Breast epithelium (tissue), 4 donors: ENCODE measurements around the gene MAP3K7CL. TPM values are rescaled to one million over a fixed set of nuclear protein-coding genes. Genes with fewer than 3 reads are reported as not detected.
A peak's percentile ranks its signal among the peaks of the same experiment; 100 is the strongest.

Source experiments
- DNase-seq, 2 donors: peaks; one replicate each; pipeline ENCODE4 v3.0.0-alpha.2; 2019; ENCODE audit warnings: low spot score in 2 of 2
- H3K27ac ChIP-seq, 2 donors: fragments of 200-600 bp; sonication (generic) in 1 of 2; one replicate each; pipeline ENCODE4 v1.5.1; 2016 to 2019; ENCODE audit warnings: mild to moderate bottlenecking in 1 of 2
- H3K27me3 ChIP-seq, 2 donors: fragments of 200-600 bp; sonication (generic) in 1 of 2; one replicate each; pipeline versions ENCODE4 v1.5.1 to v1.6.0; 2017 to 2019; ENCODE audit warnings: control low read depth in 1 of 2, mild to moderate bottlenecking in 1 of 2
- H3K36me3 ChIP-seq: fragments of 200-600 bp; one replicate; pipeline ENCODE4 v1.5.1; 2019
- H3K4me1 ChIP-seq, 2 donors: fragments of 200-600 bp; sonication (generic); one replicate each; pipeline ENCODE4 v1.5.1; 2016 to 2019; ENCODE audit warnings: control low read depth in 1 of 2
- H3K4me3 ChIP-seq, 3 donors: fragments of 200-600 bp; sonication (generic); 1 replicate in 2 of 3; 2 replicates in 1 of 3; pipeline ENCODE4 v1.5.1; 2016 to 2019; ENCODE audit warnings: mild to moderate bottlenecking in 3 of 3, moderate library complexity in 2 of 3
- H3K9me3 ChIP-seq, 2 donors: fragments of 200-600 bp; sonication (generic) in 1 of 2; one replicate each; pipeline ENCODE4 v1.5.1; 2016 to 2019; ENCODE audit warnings: control low read depth in 1 of 2
- CTCF ChIP-seq, 3 donors: fragments of 450-650 bp; IDR thresholded peaks; one replicate each; pipeline ENCODE4 v1.5.1; 2016 to 2017; ENCODE audit warnings: antibody characterized with exemption in 3 of 3, mild to moderate bottlenecking in 3 of 3, moderate library complexity in 3 of 3
- POLR2A ChIP-seq: fragments of 450-650 bp; IDR thresholded peaks from one replicate; pipeline ENCODE4 v1.6.1; 2016; ENCODE audit warnings: antibody characterized with exemption, mild to moderate bottlenecking, moderate library complexity
- POLR2AphosphoS5 ChIP-seq, 3 donors: sonication (generic); formaldehyde crosslinking; IDR thresholded peaks; one replicate each; pipeline ENCODE4 v1.6.1; 2017; ENCODE audit warnings: antibody characterized with exemption in 3 of 3
- intact Hi-C: fragments of 100-400 bp; cut with DNase I; formaldehyde crosslinking; loops from one replicate; pipeline ENCODE4 v1.15.1; 2023; ENCODE audit warnings: low total_unique reads
- total RNA-seq, 3 donors: library from RNA; depleted of rRNA; stranded (reverse); fragments of >200 nt; gene quantifications; one replicate each; pipeline ENCODE4 v1.1.0, GENCODE V29; 2016

Gene MAP3K7CL
- total RNA-seq, 3 donors from 2014 or later, result 1.8 to 8.5 (median 7.5) TPM

DNA sequence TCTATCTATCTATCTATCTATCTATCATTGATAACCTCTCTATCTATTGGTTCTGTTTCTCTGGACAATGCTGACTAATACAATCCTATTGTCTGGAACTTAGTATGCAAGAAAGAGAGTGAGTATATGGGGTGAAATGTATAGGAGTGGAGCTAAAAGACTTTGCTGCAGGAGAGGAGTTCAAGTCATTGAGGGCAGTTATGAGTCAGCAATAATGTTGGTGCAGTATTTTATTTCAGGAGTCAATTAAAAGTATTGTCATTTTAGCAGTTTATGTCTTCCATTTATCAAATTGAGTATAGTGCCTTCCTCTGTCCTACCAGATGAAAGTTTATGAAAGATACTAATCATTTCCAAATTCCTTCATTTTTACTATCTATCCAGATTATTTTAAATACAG, 55.8 kb downstream of the MAP3K7CL start:
- no peaks in the 10 kb centered on the region for H3K9me3 ChIP-seq
- H3K27ac ChIP-seq, result no peak overlapping the region
- no peak overlapping the region for H3K4me3 ChIP-seq
- peaks cover 0 to 4% of the 10 kb centered on the region in 2 donors for H3K4me1 ChIP-seq
- no peaks in the 10 kb centered on the region for H3K27me3 ChIP-seq
- intact Hi-C loops, result no loop called here
- no peak for TF ChIP-seq POLR2AphosphoS5 (IDR thresholded peaks at IDR 0.05)
- no peak for TF ChIP-seq CTCF (IDR thresholded peaks at IDR 0.05)
- no peak for TF ChIP-seq POLR2A
- H3K36me3 ChIP-seq, result no peaks in the 10 kb centered on the region
- no peak for DNase-seq

GRCh38 chr21:29187944-29188343, 57.5 kb downstream of the MAP3K7CL start:
- DNase-seq, result peak in 1 of 2 donors; percentile 76
- intact Hi-C loops, result no loop called here
- no peaks in the 10 kb centered on the region for H3K36me3 ChIP-seq

DNA sequence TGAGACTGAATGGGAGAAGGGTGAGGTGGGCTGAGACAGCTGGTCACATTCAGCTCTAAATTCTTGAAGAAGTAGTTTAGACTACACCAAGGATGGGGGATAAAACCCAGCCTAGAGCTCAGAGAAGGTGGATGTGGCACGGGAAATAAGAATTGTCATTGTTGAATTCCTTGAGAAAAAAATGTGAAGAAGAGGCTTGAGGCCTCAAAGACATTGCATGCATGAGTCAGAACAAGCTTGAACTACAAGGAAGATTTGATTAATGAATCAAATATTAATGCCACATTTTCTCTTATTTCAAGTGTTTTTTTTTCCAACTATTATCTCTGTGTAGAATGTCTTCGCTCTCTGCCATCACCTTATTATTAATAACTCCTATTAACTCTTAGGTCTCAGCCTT, 58.9 kb downstream of the MAP3K7CL start:
- Histone ChIP-seq H3K36me3 (no peaks in the 10 kb centered on the region), H3K27me3 (no peaks in the 10 kb centered on the region), H3K9me3 (no peaks in the 10 kb centered on the region), H3K4me3 (no peak overlapping the region), H3K4me1 (peaks cover 0 to 4% of the 10 kb centered on the region in 2 donors), H3K27ac (peak overlapping the region in 1 of 2 donors; percentile 59)
- intact Hi-C loops, result no loop called here
- no peak for TF ChIP-seq POLR2AphosphoS5 (IDR thresholded peaks at IDR 0.05)
- TF ChIP-seq CTCF (IDR thresholded peaks at IDR 0.05), result no peak
- TF ChIP-seq POLR2A, result no peak
- DNase-seq, result no peak

More at GRCh38 chr21:29187944-29188343, 57.5 kb downstream of the MAP3K7CL start:
- TF ChIP-seq POLR2A, result no peak
- no peak for TF ChIP-seq CTCF (IDR thresholded peaks at IDR 0.05)
- no peak for TF ChIP-seq POLR2AphosphoS5 (IDR thresholded peaks at IDR 0.05)
- no peak overlapping the region for H3K4me3 ChIP-seq
- peak overlapping the region; percentile 45 to 59 for H3K27ac ChIP-seq
- H3K27me3 ChIP-seq, result no peaks in the 10 kb centered on the region
- peaks cover 0 to 4% of the 10 kb centered on the region in 2 donors for H3K4me1 ChIP-seq
- no peaks in the 10 kb centered on the region for H3K9me3 ChIP-seq

- TF ChIP-seq POLR2AphosphoS5 (IDR thresholded peaks at IDR 0.05) (no peak), CTCF (IDR thresholded peaks at IDR 0.05) (no peak), POLR2A (no peak)
- peaks cover 0 to 4% of the 10 kb centered on the region in 2 donors for H3K4me1 ChIP-seq
- no peaks in the 10 kb centered on the region for H3K9me3 ChIP-seq
- no peaks in the 10 kb centered on the region for H3K36me3 ChIP-seq
- no peak for DNase-seq
- H3K27me3 ChIP-seq, result no peaks in the 10 kb centered on the region
- intact Hi-C loops, result no loop called here
- peak overlapping the region in 1 of 2 donors; percentile 15 for H3K27ac ChIP-seq
- H3K4me3 ChIP-seq, result no peak overlapping the region
These were observed 60.5 kb downstream of the MAP3K7CL start for GRCh38 chr21:29190923-29191331.

DNA sequence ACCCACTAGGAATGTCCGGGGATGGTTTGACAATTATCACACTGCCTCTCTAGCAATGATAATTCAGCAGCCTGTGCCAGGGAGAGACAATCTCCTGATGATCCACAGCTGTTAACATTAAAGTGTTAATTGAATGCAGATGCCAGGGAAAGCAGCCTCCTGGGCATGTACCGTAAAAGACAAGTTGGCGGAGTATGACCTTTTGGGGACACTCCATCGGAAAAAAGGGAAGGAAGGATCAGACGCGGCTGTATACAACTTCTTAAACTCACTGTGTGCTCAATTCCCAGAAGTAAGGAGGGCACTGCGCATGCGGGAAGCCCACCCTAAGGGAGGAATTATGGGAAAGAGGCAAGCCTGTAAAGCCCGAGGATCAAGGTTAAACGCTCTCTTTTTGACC, 62.6 kb downstream of the MAP3K7CL start:
- Histone ChIP-seq H3K27me3 (no peaks in the 10 kb centered on the region), H3K27ac (no peak overlapping the region), H3K9me3 (no peaks in the 10 kb centered on the region), H3K36me3 (no peaks in the 10 kb centered on the region), H3K4me3 (peak overlapping the region in 2 of 3 donors; percentile 25 to 38), H3K4me1 (no peaks in the 10 kb centered on the region)
- no peak for DNase-seq
- intact Hi-C loops, result no loop called here
- TF ChIP-seq POLR2A, result no peak
- TF ChIP-seq CTCF (IDR thresholded peaks at IDR 0.05), result no peak
- no peak for TF ChIP-seq POLR2AphosphoS5 (IDR thresholded peaks at IDR 0.05)
